ENCODE results near the gene NALCN.

NALCN gene

GRCh38 chr13:101150998-101151397, 265.3 kb downstream of the NALCN start:
- no peaks in the 10 kb centered on the region for H3K9me3 ChIP-seq (ENCODE audit: insufficient read depth, low read length)
- no peak overlapping the region for H3K9ac ChIP-seq (ENCODE audit: low read length)
- no peak overlapping the region for H3K27ac ChIP-seq (ENCODE audit: low read depth, low read length)
- H4K20me1 ChIP-seq (ENCODE audit: low read depth, low read length): no peaks in the 10 kb centered on the region
- no peak overlapping the region for H3K4me2 ChIP-seq (ENCODE audit: low read depth, low read length, poor library complexity, severe bottlenecking)
- H3K4me3 ChIP-seq (ENCODE audit: insufficient read depth, low read length, poor library complexity, severe bottlenecking): no peak overlapping the region
- H3K36me3 ChIP-seq (ENCODE audit: low read length): no peaks in the 10 kb centered on the region
- H3K79me2 ChIP-seq (ENCODE audit: insufficient read depth, low read length): no peaks in the 10 kb centered on the region
- no peaks in the 10 kb centered on the region for H3K27me3 ChIP-seq (ENCODE audit: low read length)
- H3K9me2 ChIP-seq (replicated peaks; ENCODE audit: insufficient read depth, low read length): no peaks in the 10 kb centered on the region
- no peak overlapping the region for H2AFZ ChIP-seq (ENCODE audit: low read depth, low read length, severe bottlenecking)
- H3F3A ChIP-seq (ENCODE audit: insufficient read depth): no peaks in the 10 kb centered on the region
- TF ChIP-seq CTCF (IDR thresholded peaks at IDR 0.05; ENCODE audit: insufficient read depth, low read length, poor library complexity, severe bottlenecking) (no peak), EZH2phosphoT487 (conservative IDR thresholded peaks at IDR 0.05; ENCODE audit: low read length) (no peak)

- Histone ChIP-seq H3K36me3 (ENCODE audit: low read length) (no peaks in the 10 kb centered on the region), H3K27ac (ENCODE audit: low read depth, low read length) (no peak overlapping the region), H4K20me1 (ENCODE audit: low read depth, low read length) (no peaks in the 10 kb centered on the region), H3K9me3 (ENCODE audit: insufficient read depth, low read length) (no peaks in the 10 kb centered on the region), H3K4me2 (ENCODE audit: low read depth, low read length, poor library complexity, severe bottlenecking) (no peak overlapping the region), H2AFZ (ENCODE audit: low read depth, low read length, severe bottlenecking) (no peak overlapping the region), H3K9ac (ENCODE audit: low read length) (no peak overlapping the region), H3F3A (ENCODE audit: insufficient read depth) (no peaks in the 10 kb centered on the region), H3K9me2 (replicated peaks; ENCODE audit: insufficient read depth, low read length) (no peaks in the 10 kb centered on the region), H3K4me3 (ENCODE audit: insufficient read depth, low read length, poor library complexity, severe bottlenecking) (no peak overlapping the region), H3K79me2 (ENCODE audit: insufficient read depth, low read length) (no peaks in the 10 kb centered on the region), H3K27me3 (ENCODE audit: low read length) (no peaks in the 10 kb centered on the region)
- TF ChIP-seq CTCF (IDR thresholded peaks at IDR 0.05; ENCODE audit: insufficient read depth, low read length, poor library complexity, severe bottlenecking): no peak
- no peak for TF ChIP-seq EZH2phosphoT487 (conservative IDR thresholded peaks at IDR 0.05; ENCODE audit: low read length)
Measured at GRCh38 chr13:101149735-101150384, 266.4 kb downstream of the NALCN start.

- H3K4me3 ChIP-seq (ENCODE audit: insufficient read depth, low read length, poor library complexity, severe bottlenecking): no peak overlapping the region
- no peaks in the 10 kb centered on the region for H3K79me2 ChIP-seq (ENCODE audit: insufficient read depth, low read length)
- H3K4me2 ChIP-seq (ENCODE audit: low read depth, low read length, poor library complexity, severe bottlenecking): no peak overlapping the region
- no peak overlapping the region for H2AFZ ChIP-seq (ENCODE audit: low read depth, low read length, severe bottlenecking)
- no peaks in the 10 kb centered on the region for H3K36me3 ChIP-seq (ENCODE audit: low read length)
- H4K20me1 ChIP-seq (ENCODE audit: low read depth, low read length): no peaks in the 10 kb centered on the region
- H3K9me3 ChIP-seq (ENCODE audit: insufficient read depth, low read length): no peaks in the 10 kb centered on the region
- no peaks in the 10 kb centered on the region for H3K9me2 ChIP-seq (replicated peaks; ENCODE audit: insufficient read depth, low read length)
- no peaks in the 10 kb centered on the region for H3F3A ChIP-seq (ENCODE audit: insufficient read depth)
- no peak for TF ChIP-seq CTCF (IDR thresholded peaks at IDR 0.05; ENCODE audit: insufficient read depth, low read length, poor library complexity, severe bottlenecking)
- no peak for TF ChIP-seq EZH2phosphoT487 (conservative IDR thresholded peaks at IDR 0.05; ENCODE audit: low read length)
- H3K9ac ChIP-seq (ENCODE audit: low read length): no peak overlapping the region
- no peak overlapping the region for H3K27ac ChIP-seq (ENCODE audit: low read depth, low read length)
- no peaks in the 10 kb centered on the region for H3K27me3 ChIP-seq (ENCODE audit: low read length)
Measured at GRCh38 chr13:101146101-101146898, 270.0 kb downstream of the NALCN start.

Data from SU-DHL-6 (cell line).